Endothelial cell of umbilical vein (primary cell): ENCODE results near the gene MIGA2. TPM values are rescaled to one million over a fixed set of nuclear protein-coding genes. Genes with fewer than 3 reads are reported as not detected.

Experiments
- BruUV-seq: library from RNA; stranded (reverse); fragments of 400-500 nt; replicated peaks from 2 replicates; lab custom pipeline; 2021; lab: Mats Ljungman, UMichigan
- CTCF ChIA-PET: fragments of 300-600, 350-600 bp; sonication (Branson Sonifier 250); formaldehyde crosslinking; loops from one replicate; lab custom pipeline; 2021; ENCODE audit warnings: antibody characterized with exemption, inconsistent platforms; lab: Charles Lee
- POLR2A ChIA-PET: fragments of 300-600, 350-600 bp; sonication (Branson Sonifier 250); formaldehyde crosslinking; loops from one replicate; lab custom pipeline; 2021; ENCODE audit warnings: antibody characterized with exemption, inconsistent platforms; lab: Charles Lee
- DNase-seq: peaks from one replicate; pipeline ENCODE4 v3.0.0-alpha.2; 2011; ENCODE audit warnings: low read depth, low spot score
- FAIRE-seq: peaks from 2 replicates; lab custom pipeline; 2011; peaks lifted over from hg19 to GRCh38; lab: Jason Lieb, UNC
- H2AFZ ChIP-seq: 2 replicates; pipeline ENCODE4 v1.6.0; 2012; ENCODE audit warnings: low read depth, low read length, control low read depth, inconsistent platforms
- H3K27ac ChIP-seq: 2 replicates; pipeline ENCODE4 v1.5.1; 2011; ENCODE audit warnings: low read depth, mild to moderate bottlenecking, control low read depth, low read length, moderate library complexity; ENCODE audit not compliant: insufficient read depth
- H3K27me3 ChIP-seq, 2 experiments: 2 replicates each; pipeline versions ENCODE4 v1.6.0 to v1.6.1; 2011; ENCODE audit warnings: low read length in 2 of 2, mixed read lengths in 1 of 2; ENCODE audit not compliant: control insufficient read depth in 2 of 2, insufficient read depth in 2 of 2
- H3K36me3 ChIP-seq, 2 experiments: 2 replicates in 1 of 2; 3 replicates in 1 of 2; pipeline ENCODE4 v1.5.1; 2011; ENCODE audit warnings: low read length in 2 of 2, mild to moderate bottlenecking in 1 of 2, moderate library complexity in 1 of 2; ENCODE audit not compliant: control insufficient read depth in 2 of 2, insufficient read depth in 2 of 2; ENCODE audit errors: extremely low read depth in 1 of 2
- H3K4me1 ChIP-seq: 3 replicates; pipeline ENCODE4 v1.5.1; 2011; ENCODE audit warnings: mild to moderate bottlenecking, low read length; ENCODE audit not compliant: control insufficient read depth, insufficient read depth; ENCODE audit errors: extremely low read depth
- H3K4me2 ChIP-seq: 2 replicates; pipeline ENCODE4 v1.6.1; 2011; ENCODE audit warnings: low read length, control low read depth, mixed read lengths; ENCODE audit not compliant: insufficient read depth
- H3K4me3 ChIP-seq, 3 experiments: fragments of 200-600 bp in 1 of 3; sonication (generic), shearing (Covaris generic) in 1 of 3; replicated peaks in 1 of 3; 2 replicates each; pipeline ENCODE4 v1.5.1; 2011 to 2016; ENCODE audit warnings: control low read depth in 3 of 3, low read length in 3 of 3, mild to moderate bottlenecking in 2 of 3, inconsistent platforms in 1 of 3, low read depth in 1 of 3, moderate library complexity in 1 of 3; ENCODE audit not compliant: insufficient read depth in 1 of 3
- H3K79me2 ChIP-seq: 2 replicates; pipeline ENCODE4 v1.6.0; 2012; ENCODE audit warnings: low read length, inconsistent platforms; ENCODE audit not compliant: control insufficient read depth, insufficient read depth
- H3K9ac ChIP-seq: replicated peaks from 2 replicates; pipeline ENCODE3; 2011; ENCODE audit warnings: low read length, control low read depth; ENCODE audit not compliant: insufficient read depth; ENCODE audit errors: extremely low read depth
- H3K9me1 ChIP-seq: replicated peaks from 3 replicates; pipeline ENCODE4 v1.6.0; 2011; ENCODE audit warnings: mild to moderate bottlenecking, low read length; ENCODE audit not compliant: control insufficient read depth, insufficient read depth; ENCODE audit errors: extremely low read depth
- H3K9me3 ChIP-seq: replicated peaks from 2 replicates; pipeline ENCODE4 v1.5.1; 2012; ENCODE audit warnings: low read length, inconsistent platforms; ENCODE audit not compliant: control insufficient read depth, insufficient read depth
- H4K20me1 ChIP-seq: replicated peaks from 2 replicates; pipeline ENCODE3; 2011; ENCODE audit warnings: mild to moderate bottlenecking, low read length; ENCODE audit not compliant: control insufficient read depth, insufficient read depth; ENCODE audit errors: extremely low read depth
- CTCF ChIP-seq, 2 donors: IDR thresholded peaks; 1 replicate in 1 of 2; 2 replicates in 1 of 2; pipeline ENCODE4 v1.5.1; 2011; ENCODE audit warnings: low read length in 2 of 2, mild to moderate bottlenecking in 2 of 2, moderate library complexity in 2 of 2, control low read depth in 1 of 2, inconsistent platforms in 1 of 2, low read depth in 1 of 2; ENCODE audit not compliant: insufficient read depth in 1 of 2; ENCODE audit errors: extremely low read depth in 1 of 2
- EZH2 ChIP-seq: IDR thresholded peaks from 2 replicates; pipeline ENCODE4 v1.6.1; 2012; ENCODE audit warnings: borderline replicate concordance, low read depth, mild to moderate bottlenecking, moderate library complexity, low read length, inconsistent platforms; ENCODE audit not compliant: severe bottlenecking
- FOS ChIP-seq: IDR thresholded peaks from 2 replicates; pipeline ENCODE4 v1.6.1; 2011; ENCODE audit warnings: mild to moderate bottlenecking, low read length, moderate library complexity, borderline replicate concordance; ENCODE audit not compliant: insufficient read depth
- GATA2 ChIP-seq: IDR thresholded peaks from 2 replicates; pipeline ENCODE4 v1.7.0; 2011; ENCODE audit warnings: low read depth, mild to moderate bottlenecking, moderate library complexity, mixed read lengths, low read length; ENCODE audit not compliant: insufficient read length, insufficient read depth
- JUN ChIP-seq: IDR thresholded peaks from 2 replicates; pipeline ENCODE4 v1.6.1; 2011; ENCODE audit warnings: borderline replicate concordance, low read depth; ENCODE audit not compliant: insufficient read length, insufficient read depth
- MAX ChIP-seq: IDR thresholded peaks from 2 replicates; pipeline ENCODE4 v1.6.1; 2011; ENCODE audit not compliant: insufficient read depth, insufficient read length
- MYC ChIP-seq: IDR thresholded peaks from one replicate; pipeline ENCODE4 v1.6.1; 2011; ENCODE audit warnings: mild to moderate bottlenecking, low read depth, low read length
- POLR2A ChIP-seq: IDR thresholded peaks from 2 replicates; pipeline ENCODE4 v1.6.1; 2012; ENCODE audit warnings: low read depth, mild to moderate bottlenecking, control low read depth, low read length
- POLR2AphosphoS5 ChIP-seq: IDR thresholded peaks from 2 replicates; pipeline ENCODE4 v1.6.1; 2012; ENCODE audit warnings: low read depth, mild to moderate bottlenecking, control low read depth, low read length, moderate library complexity; ENCODE audit not compliant: insufficient read depth
- dilution Hi-C: fragments of 300-500 bp; cut with MboI; formaldehyde crosslinking; loops from one replicate; pipeline ENCODE4 v1.15.0; 2019; ENCODE audit warnings: low sequenced_read_pairs; ENCODE audit not compliant: extremely low pct_ligation_motif_present
- intact Hi-C: fragments of 100-400 bp; cut with micrococcal nuclease; formaldehyde crosslinking; loops from one replicate; pipeline ENCODE4 v1.10.0; 2022
- polyA plus RNA-seq, 4 experiments: library from polyadenylated mRNA; depleted of rRNA in 3 of 4; stranded (reverse) in 3 of 4; unstranded in 1 of 4; fragments of >200 nt; gene quantifications; 2 replicates each; pipeline versions ENCODE4 v1.2.1 to v1.2.3, GENCODE V29; 2011 to 2012; ENCODE audit warnings: missing spikeins in 1 of 4
- total RNA-seq: library from RNA; stranded (reverse); gene quantifications from 2 replicates; pipeline ENCODE4 v1.2.3, GENCODE V29; 2021

The MIGA2 gene
- total and polyA plus RNA-seq, 2 donors (not counting 3 experiments of a cell fraction or from before 2014, with no cell fraction given) = 27.7 to 28.0 TPM

GRCh38 chr9:129094387-129095169 is 58.2 kb downstream of the MIGA2 start:
- no peak for FAIRE-seq
- Histone ChIP-seq H3K4me1 (no peaks in the 10 kb centered on the region), H2AFZ (no peak overlapping the region), H3K4me3 (no peak overlapping the region), H3K9me1 (no peaks in the 10 kb centered on the region), H3K9me3 (no peaks in the 10 kb centered on the region), H3K4me2 (no peak overlapping the region), H3K79me2 (no peaks in the 10 kb centered on the region), H3K36me3 (peaks cover 3 to 4% of the 10 kb centered on the region in 2 experiments), H3K27me3 (no peaks in the 10 kb centered on the region), H4K20me1 (no peaks in the 10 kb centered on the region), H3K9ac (no peak overlapping the region), H3K27ac (no peak overlapping the region)
- intact Hi-C loops = no loop called here
- TF ChIP-seq CTCF (IDR thresholded peaks at IDR 0.05; ENCODE audit: extremely low read depth in 1 of 2, insufficient read depth in 1 of 2, low read depth in 1 of 2, low read length in 2 of 2) (no peak), EZH2 (no peak), POLR2AphosphoS5 (no peak), JUN (no peak), MAX (no peak), GATA2 (no peak), MYC (no peak), FOS (no peak), POLR2A (no peak)
- DNase-seq = no peak
- POLR2A ChIA-PET = no interaction called here
- dilution Hi-C loops = no loop called here
- BruUV-seq = no TSS peak
- CTCF ChIA-PET = interaction anchor here (1.7 kb wide), 1 partner anchor 9 kb away, joined by 8 read pairs; no protein-coding TSS in a partner anchor
